IMR-90 (cell line): Measurements from ENCODE around the gene DNAJC25.

Source experiments
- CHD1 ChIP-seq: IDR thresholded peaks from 2 replicates; pipeline ENCODE4 v1.6.1; 2012; ENCODE audit warnings: low read depth, low read length, improper control_type of control experiment
- ELK1 ChIP-seq: fragments of 150-350 bp; IDR thresholded peaks from 2 replicates; pipeline ENCODE4 v1.6.1; 2016; ENCODE audit warnings: low read depth, mild to moderate bottlenecking, low read length, moderate library complexity, borderline replicate concordance
- MXI1 ChIP-seq: IDR thresholded peaks from 2 replicates; pipeline ENCODE4 v1.6.1; 2012; ENCODE audit warnings: low read depth, mild to moderate bottlenecking, low read length, moderate library complexity, borderline replicate concordance
- POLR2A ChIP-seq: IDR thresholded peaks from 2 replicates; pipeline ENCODE4 v1.6.1; 2012; ENCODE audit warnings: mild to moderate bottlenecking, low read depth, low read length
- RAD21 ChIP-seq: IDR thresholded peaks from 2 replicates; pipeline ENCODE4 v1.6.1; 2012; ENCODE audit warnings: low read length, improper control_type of control experiment
- RCOR1 ChIP-seq: IDR thresholded peaks from 2 replicates; pipeline ENCODE4 v1.6.1; 2012; ENCODE audit warnings: mild to moderate bottlenecking, low read length, improper control_type of control experiment; ENCODE audit not compliant: insufficient replicate concordance
- SMC3 ChIP-seq: fragments of 150-350 bp; IDR thresholded peaks from 2 replicates; pipeline ENCODE4 v1.6.1; 2016; ENCODE audit warnings: low read depth, mild to moderate bottlenecking, antibody characterized with exemption, low read length, moderate library complexity
- TF ChIP-seq, protein P1 (sequence below): conservative IDR thresholded peaks from 2 replicates; pipeline ENCODE4 v1.5.1; 2012; ENCODE audit warnings: mild to moderate bottlenecking, low read depth, low read length, improper control_type of control experiment

DNA sequence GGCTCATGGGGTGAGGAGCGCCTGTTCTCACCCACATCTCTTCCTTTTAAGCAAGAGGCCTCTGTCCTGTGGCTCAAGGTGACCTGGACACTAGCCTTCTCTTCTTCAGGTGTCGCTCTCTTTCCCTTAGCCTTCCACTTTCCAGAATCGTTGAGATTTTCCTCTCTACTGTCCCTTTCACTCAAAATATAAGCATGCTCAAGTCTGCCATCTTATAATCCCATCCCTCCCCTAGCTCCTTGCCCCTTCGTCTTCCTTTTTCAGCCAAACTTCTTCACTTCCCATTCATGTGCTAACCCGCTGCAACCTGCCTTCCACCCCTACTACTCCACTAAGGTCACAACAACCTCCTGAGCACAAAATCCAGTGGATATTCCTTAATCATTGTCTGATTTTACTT, 44.8 kb upstream of the DNAJC25 start:
- TF ChIP-seq, protein P1, sequence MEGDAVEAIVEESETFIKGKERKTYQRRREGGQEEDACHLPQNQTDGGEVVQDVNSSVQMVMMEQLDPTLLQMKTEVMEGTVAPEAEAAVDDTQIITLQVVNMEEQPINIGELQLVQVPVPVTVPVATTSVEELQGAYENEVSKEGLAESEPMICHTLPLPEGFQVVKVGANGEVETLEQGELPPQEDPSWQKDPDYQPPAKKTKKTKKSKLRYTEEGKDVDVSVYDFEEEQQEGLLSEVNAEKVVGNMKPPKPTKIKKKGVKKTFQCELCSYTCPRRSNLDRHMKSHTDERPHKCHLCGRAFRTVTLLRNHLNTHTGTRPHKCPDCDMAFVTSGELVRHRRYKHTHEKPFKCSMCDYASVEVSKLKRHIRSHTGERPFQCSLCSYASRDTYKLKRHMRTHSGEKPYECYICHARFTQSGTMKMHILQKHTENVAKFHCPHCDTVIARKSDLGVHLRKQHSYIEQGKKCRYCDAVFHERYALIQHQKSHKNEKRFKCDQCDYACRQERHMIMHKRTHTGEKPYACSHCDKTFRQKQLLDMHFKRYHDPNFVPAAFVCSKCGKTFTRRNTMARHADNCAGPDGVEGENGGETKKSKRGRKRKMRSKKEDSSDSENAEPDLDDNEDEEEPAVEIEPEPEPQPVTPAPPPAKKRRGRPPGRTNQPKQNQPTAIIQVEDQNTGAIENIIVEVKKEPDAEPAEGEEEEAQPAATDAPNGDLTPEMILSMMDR: no peak
- TF ChIP-seq RAD21 (no peak), POLR2A (no peak), ELK1 (no peak), MXI1 (no peak), SMC3 (no peak), RCOR1 (no peak), CHD1 (no peak)
